ENCODE results near the gene CDV3.
A peak's percentile ranks its signal among the peaks of the same experiment; 100 is the strongest.
"Not testable (repeated sequence)": the region's sequence is repeated elsewhere in the genome, so short reads cannot be mapped to it uniquely, and the experiment has no call there.

The CDV3 gene

DNA sequence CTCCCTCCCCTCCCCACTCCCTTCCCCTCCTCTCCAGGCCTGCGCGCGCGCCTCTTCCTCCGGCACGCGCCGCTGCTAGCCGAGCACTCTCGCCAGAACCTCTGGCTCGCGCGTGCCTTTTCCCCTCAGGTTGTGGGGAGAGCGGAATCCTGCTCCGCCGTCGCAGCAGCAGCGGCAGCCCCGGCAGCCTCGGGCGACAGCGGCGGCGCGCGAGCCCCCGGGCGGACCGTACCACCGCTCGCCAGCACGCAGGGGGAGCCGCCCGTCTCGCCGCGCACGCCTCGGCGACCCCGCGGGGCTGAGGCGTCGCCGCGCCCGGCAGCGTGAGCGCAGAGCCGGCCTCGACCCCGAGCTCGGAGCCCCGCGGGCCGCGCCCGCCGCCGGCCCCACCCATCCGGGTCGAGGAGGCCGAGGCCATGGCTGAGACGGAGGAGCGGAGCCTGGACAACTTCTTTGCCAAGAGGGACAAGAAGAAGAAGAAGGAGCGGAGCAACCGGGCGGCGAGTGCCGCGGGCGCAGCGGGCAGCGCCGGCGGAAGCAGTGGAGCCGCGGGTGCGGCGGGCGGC lies at the start of gene CDV3:
TSS of gene CDV3 (plus strand) at position 58 of the 566 bp plus-strand sequence. CDS start at position 417, 359 bp downstream.
- no peak for DNase-seq (ENCODE audit: low read depth, low spot score)

GRCh38 chr3:133523758-133524157 lies 49.7 kb upstream of the CDV3 start:
- DNase-seq (ENCODE audit: low read depth, low spot score), result not testable (repeated sequence)

DNA sequence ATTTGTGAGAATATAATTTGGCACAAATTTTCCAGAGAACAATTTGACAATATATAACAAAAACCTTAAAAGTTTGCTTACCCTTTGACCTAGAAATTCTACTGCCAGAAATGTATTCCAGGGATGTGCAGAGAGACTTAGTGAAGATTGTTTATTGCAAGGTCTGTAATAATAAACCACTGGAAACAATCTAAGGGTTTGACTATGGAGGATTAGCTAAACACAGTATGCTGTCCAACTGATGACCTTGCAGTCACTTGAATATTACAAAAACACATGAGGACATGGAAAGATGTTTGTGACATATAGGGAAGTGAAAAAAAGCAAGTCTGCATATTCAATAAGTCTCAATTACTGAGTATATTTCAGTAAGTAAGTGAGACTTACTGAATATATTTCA lies 48.1 kb upstream of the CDV3 start:
- no peak for DNase-seq (ENCODE audit: low read depth, low spot score)

DNA sequence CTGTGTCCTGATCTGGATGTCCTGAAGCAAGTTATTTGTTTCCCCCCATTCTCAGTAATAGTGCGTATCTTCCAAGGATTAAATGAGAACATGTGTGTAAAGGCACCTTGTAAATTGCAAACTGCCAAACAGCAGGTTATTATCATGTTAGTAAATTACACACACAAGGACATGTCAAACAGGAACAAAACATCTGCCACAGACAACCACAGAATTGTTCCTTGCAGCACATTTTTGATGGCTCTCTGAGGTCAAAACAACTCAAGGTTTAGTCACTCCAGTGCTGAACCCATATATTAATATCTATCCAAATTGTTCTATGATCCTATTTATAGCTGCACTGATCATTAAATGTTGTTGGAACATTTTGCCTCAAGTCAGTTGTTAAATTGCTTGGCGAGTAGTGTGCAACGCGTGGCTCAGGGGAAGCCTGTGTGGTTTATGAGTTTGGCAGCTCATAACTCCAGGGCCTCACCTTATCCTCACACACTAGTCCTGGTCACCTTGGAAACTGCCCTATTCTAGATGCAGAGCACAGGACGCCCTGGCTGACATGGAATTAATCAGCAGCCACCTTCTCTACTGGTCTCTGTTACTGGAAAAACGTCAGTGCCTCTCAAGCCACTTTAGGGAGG lies 46.3 kb upstream of the CDV3 start:
- DNase-seq (ENCODE audit: low read depth, low spot score), result no peak

- DNase-seq (ENCODE audit: low read depth, low spot score), result no peak
These were observed 43.7 kb upstream of the CDV3 start for GRCh38 chr3:133529809-133530208.

GRCh38 chr3:133531981-133532380 lies 41.5 kb upstream of the CDV3 start:
- DNase-seq (ENCODE audit: low read depth, low spot score), result no peak

DNA sequence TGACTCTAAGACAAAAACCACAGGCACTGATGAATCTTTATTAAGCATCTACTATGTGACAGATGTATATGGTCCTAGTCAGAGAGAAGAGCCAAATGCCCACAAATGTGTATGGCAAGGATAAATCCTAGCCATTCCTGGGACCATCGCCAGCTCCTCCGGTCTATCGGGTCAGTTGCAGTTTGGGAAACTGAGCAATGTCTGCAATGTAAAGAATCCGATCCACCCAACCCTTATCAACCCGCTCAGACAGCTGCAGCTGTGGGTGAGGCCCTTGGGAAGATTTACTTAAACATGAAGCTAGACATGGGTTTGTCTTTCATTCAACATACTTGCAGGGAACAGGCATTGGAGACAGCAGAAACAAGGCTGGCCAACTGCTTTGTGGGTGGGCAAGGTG lies 40.5 kb upstream of the CDV3 start:
- no peak for DNase-seq (ENCODE audit: low read depth, low spot score)

- DNase-seq (ENCODE audit: low read depth, low spot score), result peak; percentile 70
These were observed 37.3 kb upstream of the CDV3 start for GRCh38 chr3:133535971-133536881.

DNA sequence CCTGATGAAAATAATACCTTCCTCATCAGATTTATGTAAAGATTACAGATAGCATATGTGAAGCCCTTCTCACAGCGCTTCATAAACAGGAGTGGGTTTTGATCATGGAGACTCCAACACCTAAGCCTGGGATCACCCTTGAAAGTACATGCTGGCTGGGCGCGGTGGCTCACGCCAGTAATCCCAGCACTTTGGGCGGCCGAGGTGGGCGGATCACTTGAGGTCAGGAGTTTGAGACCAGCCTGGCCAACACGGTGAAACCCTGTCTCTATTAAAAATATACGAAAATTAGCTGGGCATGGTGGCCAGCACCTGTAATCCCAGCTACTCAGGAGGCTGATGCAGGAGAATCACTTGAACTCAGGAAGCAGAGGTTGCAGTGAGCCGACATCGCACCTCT lies 36.4 kb upstream of the CDV3 start:
- not testable (repeated sequence) for DNase-seq (ENCODE audit: low read depth, low spot score)

DNA sequence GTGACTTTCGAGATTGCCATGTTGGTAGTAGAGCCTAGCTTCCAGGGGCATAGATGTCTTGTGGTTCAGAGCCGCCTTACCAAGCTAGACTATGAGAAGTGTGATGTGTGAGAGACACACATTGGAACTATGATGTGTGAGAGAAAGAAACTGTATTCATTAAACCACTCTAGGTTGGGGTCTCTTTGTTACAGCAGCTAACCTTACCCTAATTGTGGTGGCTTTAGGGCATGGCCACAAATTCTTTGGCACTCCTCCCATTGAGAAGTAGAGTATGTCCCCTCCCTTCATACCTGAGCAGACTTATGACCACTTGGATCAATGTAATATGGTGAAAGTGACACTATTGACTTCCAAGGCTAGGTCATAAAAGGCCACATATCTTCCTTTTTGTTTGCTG lies 35.3 kb upstream of the CDV3 start:
- DNase-seq (ENCODE audit: low read depth, low spot score), result no peak

GRCh38 chr3:133540896-133541674 lies 32.4 kb upstream of the CDV3 start:
- peak; percentile 31 for DNase-seq (ENCODE audit: low read depth, low spot score)

DNA sequence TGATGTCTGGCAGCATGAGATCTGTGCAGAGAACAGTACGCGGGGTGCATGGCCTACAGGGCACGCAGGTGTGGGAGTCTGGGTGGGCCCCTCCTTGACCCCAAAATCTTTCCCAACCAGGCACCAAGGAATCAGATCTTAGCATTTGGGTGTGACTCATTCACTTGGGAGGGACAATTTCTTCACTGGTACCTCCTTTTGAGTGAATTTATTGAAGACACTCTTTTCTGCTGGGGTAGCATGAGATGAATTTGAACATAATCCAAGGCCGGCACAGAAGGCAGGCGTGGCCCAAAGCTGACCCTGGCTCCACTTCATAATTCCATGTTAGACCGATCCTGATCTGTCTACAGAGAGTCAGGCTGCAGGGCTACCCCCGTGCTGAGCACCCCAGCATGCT lies 30.6 kb upstream of the CDV3 start:
- no peak for DNase-seq (ENCODE audit: low read depth, low spot score)

- DNase-seq (ENCODE audit: low read depth, low spot score), result not testable (repeated sequence)
These were observed 28.5 kb upstream of the CDV3 start for GRCh38 chr3:133544983-133545382.

DNA sequence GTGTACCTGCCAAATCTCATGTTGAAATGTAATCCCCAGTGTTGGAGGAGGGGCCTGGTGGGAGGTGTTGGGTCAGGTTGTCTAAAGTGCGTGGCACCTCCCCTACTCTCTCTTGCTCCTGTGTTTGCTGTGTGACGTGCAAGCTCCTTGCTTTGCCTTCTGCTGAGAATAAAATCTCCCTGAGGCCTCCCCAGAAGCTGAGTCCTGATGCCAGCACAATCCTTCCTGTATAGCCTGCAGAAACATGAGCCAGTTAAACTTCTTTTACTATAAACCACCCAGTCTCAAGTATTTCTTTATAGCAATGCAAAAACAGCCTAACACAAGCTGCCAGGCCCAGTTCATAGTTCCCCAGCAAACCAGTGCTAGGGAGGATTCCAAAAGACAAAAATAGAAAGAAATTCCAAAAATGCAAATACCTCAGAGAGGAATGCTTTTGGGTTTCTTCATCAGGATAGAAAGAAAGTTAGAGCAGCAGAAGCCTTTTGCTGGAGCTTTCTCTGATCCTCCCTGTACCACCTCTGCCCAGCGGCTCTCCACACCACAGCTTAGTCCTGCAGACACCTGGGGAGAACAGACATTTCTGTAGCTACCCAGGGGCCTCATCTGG lies 25.9 kb upstream of the CDV3 start:
- DNase-seq (ENCODE audit: low read depth, low spot score), result no peak

DNA sequence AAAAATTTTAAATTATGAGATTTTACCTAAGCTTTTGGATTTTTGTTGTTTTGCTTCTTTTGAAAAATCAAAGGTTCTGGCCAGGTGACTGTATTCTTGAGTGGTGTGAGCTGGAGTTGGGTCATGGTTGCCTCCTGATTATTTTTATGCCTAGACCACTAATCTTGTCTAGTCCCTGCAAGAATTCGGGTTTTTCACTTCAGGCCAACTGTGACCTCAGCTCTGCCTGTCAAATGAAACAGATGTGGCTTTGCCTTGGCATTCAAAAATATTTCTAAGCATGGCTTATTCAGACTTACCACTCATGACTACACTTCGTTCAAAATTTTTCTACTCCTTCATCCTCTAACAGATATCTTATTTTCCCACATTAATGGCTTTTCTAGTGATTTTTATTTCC lies 25.4 kb upstream of the CDV3 start:
- no peak for DNase-seq (ENCODE audit: low read depth, low spot score)

GRCh38 chr3:133549565-133549964 lies 23.9 kb upstream of the CDV3 start:
- DNase-seq (ENCODE audit: low read depth, low spot score), result no peak

DNA sequence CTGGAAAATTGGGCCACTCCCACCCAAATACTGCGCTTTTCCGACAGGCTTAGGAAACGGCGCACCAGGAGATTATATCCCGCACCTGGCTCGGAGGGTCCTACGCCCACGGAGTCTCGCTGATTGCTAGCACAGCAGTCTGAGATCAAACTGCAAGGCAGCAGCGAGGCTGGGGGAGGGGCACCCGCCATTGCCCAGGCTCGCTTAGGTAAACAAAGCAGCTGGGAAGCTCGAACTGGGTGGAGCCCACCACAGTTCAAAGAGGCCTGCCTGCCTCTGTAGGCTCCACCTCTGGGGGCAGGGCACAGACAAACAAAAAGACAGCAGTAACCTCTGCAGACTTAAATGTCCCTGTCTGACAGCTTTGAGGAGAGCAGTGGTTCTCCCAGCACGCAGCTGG lies 21.9 kb upstream of the CDV3 start:
- not testable (repeated sequence) for DNase-seq (ENCODE audit: low read depth, low spot score)

GRCh38 chr3:133561679-133562078 lies 11.8 kb upstream of the CDV3 start:
- no peak for DNase-seq (ENCODE audit: low read depth, low spot score)

GRCh38 chr3:133562376-133562775 lies 11.1 kb upstream of the CDV3 start:
- DNase-seq (ENCODE audit: low read depth, low spot score), result no peak

DNA sequence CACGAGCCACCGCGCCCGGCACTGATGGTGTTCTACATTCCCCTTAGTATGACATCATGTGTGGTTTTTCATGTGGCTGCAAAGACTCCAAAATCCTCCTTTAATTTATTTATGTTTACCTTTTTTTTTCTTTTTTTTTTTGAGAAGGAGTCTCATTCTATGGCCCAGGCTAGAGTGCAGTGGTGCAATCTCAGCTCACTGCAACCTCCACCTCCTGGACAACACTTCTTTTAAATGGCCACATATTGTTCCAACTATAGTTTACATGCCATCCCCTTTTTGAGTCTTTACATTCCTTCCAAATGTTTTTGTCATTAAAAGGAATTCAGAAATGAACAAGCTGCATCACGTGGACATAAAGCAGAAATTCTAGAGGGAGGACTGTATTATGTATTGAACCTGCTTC lies 10.3 kb upstream of the CDV3 start:
- no peak for DNase-seq (ENCODE audit: low read depth, low spot score)

DNA sequence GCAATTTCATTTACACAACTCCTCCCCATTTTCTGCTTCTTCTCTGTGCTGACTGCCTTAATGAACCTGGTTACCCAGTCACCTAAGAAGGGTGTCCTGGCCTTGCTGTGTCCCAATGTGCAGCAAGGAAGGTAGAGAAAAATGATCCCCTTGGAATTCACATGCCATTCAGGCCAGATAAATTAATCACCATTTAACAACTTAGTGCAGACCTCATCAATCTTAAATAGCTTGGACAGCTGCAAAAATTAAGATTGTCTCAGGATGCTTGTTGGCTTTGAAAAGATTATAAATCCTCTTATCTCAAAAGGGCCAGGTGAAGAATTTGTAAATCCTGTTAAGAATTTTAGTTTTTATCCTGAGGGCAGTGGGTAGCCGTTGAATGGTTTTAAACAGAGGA lies 9.7 kb upstream of the CDV3 start:
- no peak for DNase-seq (ENCODE audit: low read depth, low spot score)

Measured in brain pericyte (primary cell).